T-helper 2 cell treated with Interferon-gamma antibody and Interleukin-4, amounts not matched to agents 100 ng/mL and 5 ng/mL, for 36 hours (primary cell): ENCODE measurements around the gene CCS. TPM values are rescaled to one million over a fixed set of nuclear protein-coding genes. Genes with fewer than 3 reads are reported as not detected.

ENCODE experiments used
- intact Hi-C: fragments of 100-400 bp; cut with micrococcal nuclease; formaldehyde crosslinking; loops from one replicate; pipeline ENCODE4 v1.15.1; 2023
- total RNA-seq: library from RNA; stranded (reverse); gene quantifications from 2 replicates; pipeline ENCODE4 v1.2.3, GENCODE V29; 2022

Gene CCS
- total RNA-seq, 1 donor from 2014 or later = 29.1 TPM

- intact Hi-C loops = no loop called here
These were observed 60.1 kb downstream of the CCS start for GRCh38 chr11:66653123-66653522.

Other genes with a start within 250 kb of the CCS start
- gene BRMS1, start 248.1 kb upstream of the CCS start, total RNA-seq = 42.5 and 44.9 TPM in 2 replicates
- 7.0 and 7.3 TPM in 2 replicates for gene B4GAT1, start 245.6 kb upstream of the CCS start, total RNA-seq
- 8.0 and 8.1 TPM in 2 replicates for gene SLC29A2, start 221.4 kb upstream of the CCS start, total RNA-seq
- gene NPAS4, start 172.2 kb upstream of the CCS start, total RNA-seq = 0.27 and 0.61 TPM in 2 replicates
- 82.4 and 87.6 TPM in 2 replicates for gene MRPL11, start 154.3 kb upstream of the CCS start, total RNA-seq
- gene PELI3, start 126.3 kb upstream of the CCS start, total RNA-seq = 8.3 and 8.8 TPM in 2 replicates
- 87.0 and 89.6 TPM in 2 replicates for gene DPP3, start 112.8 kb upstream of the CCS start, total RNA-seq
- gene BBS1, start 82.5 kb upstream of the CCS start, total RNA-seq = 14.9 and 18.2 TPM in 2 replicates
- gene ZDHHC24, start 47.1 kb upstream of the CCS start, total RNA-seq = 12.5 and 13.6 TPM in 2 replicates
- gene ACTN3, start 46.3 kb upstream of the CCS start, total RNA-seq = 0.05 TPM in 2 replicates
- gene CTSF, start 24.6 kb upstream of the CCS start, total RNA-seq = 0.77 and 1.4 TPM in 2 replicates
- 0.07 and 0.11 TPM in 2 replicates for gene CCDC87, start 122 bp upstream of the CCS start, total RNA-seq
- gene RBM14, start 23.4 kb downstream of the CCS start, total RNA-seq = 177 and 178 TPM in 2 replicates
- 123 and 131 TPM in 2 replicates for gene RBM4, start 45.5 kb downstream of the CCS start, total RNA-seq
- gene RBM4B, start 84.7 kb downstream of the CCS start, total RNA-seq = 20.2 and 20.5 TPM in 2 replicates
- gene SPTBN2, start 136.0 kb downstream of the CCS start, total RNA-seq = 0.61 and 0.80 TPM in 2 replicates